Measurements from ENCODE around the gene FAM124A. TPM values are rescaled to one million over a fixed set of nuclear protein-coding genes. Genes with fewer than 3 reads are reported as not detected.

FAM124A gene
- total RNA-seq, 2 experiments from 2014 or later = not detected

GRCh38 chr13:51236491-51236792 is 14.2 kb downstream of the FAM124A start:
- POLR2A ChIA-PET = no interaction called here
- Mint-ChIP-seq H3K4me3 (no peak overlapping the region), H3K36me3 (ENCODE audit: low read depth) (no peaks in the 10 kb centered on the region), H3K27me3 (peaks cover 15% of the 10 kb centered on the region), H3K4me1 (no peaks in the 10 kb centered on the region), H3K9me3 (no peaks in the 10 kb centered on the region), H3K27ac (no peak overlapping the region)
- CTCF ChIA-PET = interaction anchor here (0.7 to 1.4 kb wide), 4 partner anchors 10 to 197 kb away, joined by 3 to 4 read pairs (median 3); no protein-coding TSS in a partner anchor
- DNase-seq = no peak

GRCh38 chr13:51237386-51237785 is 15.2 kb downstream of the FAM124A start:
- Mint-ChIP-seq H3K27me3 (peaks cover 11% of the 10 kb centered on the region), H3K9me3 (no peaks in the 10 kb centered on the region), H3K36me3 (ENCODE audit: low read depth) (no peaks in the 10 kb centered on the region), H3K4me1 (no peaks in the 10 kb centered on the region), H3K4me3 (no peak overlapping the region), H3K27ac (no peak overlapping the region)
- DNase-seq = no peak
- CTCF ChIA-PET = interaction anchor here (1.0 to 1.6 kb wide), 3 partner anchors 14 to 104 kb away, joined by 3 to 4 read pairs (median 4); no protein-coding TSS in a partner anchor
- POLR2A ChIA-PET = no interaction called here

- no peaks in the 10 kb centered on the region for H3K36me3 Mint-ChIP-seq (ENCODE audit: low read depth)
- no peaks in the 10 kb centered on the region for H3K4me1 Mint-ChIP-seq
- H3K4me3 Mint-ChIP-seq = no peak overlapping the region
- H3K27ac Mint-ChIP-seq = no peak overlapping the region
- ChIA-PET CTCF (interaction anchor here (1.0 to 1.6 kb wide), 2 partner anchors 15 to 104 kb away, joined by 3 to 4 read pairs; no protein-coding TSS in a partner anchor), POLR2A (no interaction called here)
- H3K9me3 Mint-ChIP-seq = no peaks in the 10 kb centered on the region
- peaks cover 8% of the 10 kb centered on the region for H3K27me3 Mint-ChIP-seq
- no peak for DNase-seq
Observed at GRCh38 chr13:51237887-51238286, 15.7 kb downstream of the FAM124A start.

- Mint-ChIP-seq H3K27me3 (peaks cover 3% of the 10 kb centered on the region), H3K36me3 (ENCODE audit: low read depth) (no peaks in the 10 kb centered on the region), H3K4me1 (no peaks in the 10 kb centered on the region), H3K27ac (no peak overlapping the region), H3K9me3 (no peaks in the 10 kb centered on the region), H3K4me3 (no peak overlapping the region)
- POLR2A ChIA-PET = no interaction called here
- CTCF ChIA-PET = interaction anchor here (0.7 kb wide), 1 partner anchor 17 kb away, joined by 3 read pairs; no protein-coding TSS in a partner anchor
- no peak for DNase-seq
Observed at GRCh38 chr13:51240178-51240577, 18.0 kb downstream of the FAM124A start.

- no peaks in the 10 kb centered on the region for H3K36me3 Mint-ChIP-seq (ENCODE audit: low read depth)
- no peaks in the 10 kb centered on the region for H3K4me1 Mint-ChIP-seq
- ChIA-PET CTCF (interaction anchor here (1.0 kb wide), 1 partner anchor 456 kb away, joined by 4 read pairs; no protein-coding TSS in a partner anchor), POLR2A (no interaction called here)
- no peak for DNase-seq
- H3K27ac Mint-ChIP-seq = no peak overlapping the region
- H3K9me3 Mint-ChIP-seq = no peaks in the 10 kb centered on the region
- H3K27me3 Mint-ChIP-seq = peaks cover 2% of the 10 kb centered on the region
- no peak overlapping the region for H3K4me3 Mint-ChIP-seq
Observed at GRCh38 chr13:51240958-51241357, 18.8 kb downstream of the FAM124A start.

- POLR2A ChIA-PET = no interaction called here
- H3K9me3 Mint-ChIP-seq = no peaks in the 10 kb centered on the region
- H3K4me1 Mint-ChIP-seq = no peaks in the 10 kb centered on the region
- no peak for DNase-seq
- CTCF ChIA-PET = no interaction called here
- no peak overlapping the region for H3K27ac Mint-ChIP-seq
- H3K36me3 Mint-ChIP-seq (ENCODE audit: low read depth) = no peaks in the 10 kb centered on the region
- peaks cover 2% of the 10 kb centered on the region for H3K27me3 Mint-ChIP-seq
- no peak overlapping the region for H3K4me3 Mint-ChIP-seq
Observed at GRCh38 chr13:51241720-51242119, 19.5 kb downstream of the FAM124A start.

- ChIA-PET CTCF (no interaction called here), POLR2A (no interaction called here)
- Mint-ChIP-seq H3K27me3 (peaks cover 2% of the 10 kb centered on the region), H3K9me3 (no peaks in the 10 kb centered on the region), H3K4me3 (no peak overlapping the region), H3K27ac (no peak overlapping the region), H3K36me3 (ENCODE audit: low read depth) (no peaks in the 10 kb centered on the region), H3K4me1 (no peaks in the 10 kb centered on the region)
- DNase-seq = no peak
Observed at GRCh38 chr13:51243227-51243626, 21.0 kb downstream of the FAM124A start.

- Mint-ChIP-seq H3K4me3 (no peak overlapping the region), H3K9me3 (no peaks in the 10 kb centered on the region), H3K27me3 (peaks cover 2% of the 10 kb centered on the region), H3K27ac (no peak overlapping the region), H3K36me3 (ENCODE audit: low read depth) (no peaks in the 10 kb centered on the region), H3K4me1 (no peaks in the 10 kb centered on the region)
- ChIA-PET CTCF (no interaction called here), POLR2A (no interaction called here)
- DNase-seq = no peak
Observed at GRCh38 chr13:51243832-51244231, 21.6 kb downstream of the FAM124A start.

- CTCF ChIA-PET = no interaction called here
- H3K4me3 Mint-ChIP-seq = no peak overlapping the region
Observed at GRCh38 chr13:51244637-51245405, 22.6 kb downstream of the FAM124A start.

GRCh38 chr13:51245583-51245982 is 23.4 kb downstream of the FAM124A start:
- POLR2A ChIA-PET = no interaction called here
- H3K9me3 Mint-ChIP-seq = no peaks in the 10 kb centered on the region
- H3K4me3 Mint-ChIP-seq = no peak overlapping the region
- H3K4me1 Mint-ChIP-seq = no peaks in the 10 kb centered on the region
- no peaks in the 10 kb centered on the region for H3K27me3 Mint-ChIP-seq
- H3K36me3 Mint-ChIP-seq (ENCODE audit: low read depth) = no peaks in the 10 kb centered on the region
- H3K27ac Mint-ChIP-seq = no peak overlapping the region
- CTCF ChIA-PET = interaction anchor here (0.9 to 1.1 kb wide), 2 partner anchors 9 to 36 kb away, joined by 3 read pairs; no protein-coding TSS in a partner anchor
- no peak for DNase-seq

More at GRCh38 chr13:51244637-51245405, 22.6 kb downstream of the FAM124A start:
- H3K36me3 Mint-ChIP-seq (ENCODE audit: low read depth) = no peaks in the 10 kb centered on the region
- no peak for DNase-seq
- no peaks in the 10 kb centered on the region for H3K4me1 Mint-ChIP-seq
- H3K27me3 Mint-ChIP-seq = peaks cover 2% of the 10 kb centered on the region
- no peak overlapping the region for H3K27ac Mint-ChIP-seq
- no peaks in the 10 kb centered on the region for H3K9me3 Mint-ChIP-seq
- POLR2A ChIA-PET = no interaction called here

- Mint-ChIP-seq H3K36me3 (ENCODE audit: low read depth) (no peaks in the 10 kb centered on the region), H3K27me3 (no peaks in the 10 kb centered on the region)
- POLR2A ChIA-PET = no interaction called here
Observed at GRCh38 chr13:51246025-51246417, 23.8 kb downstream of the FAM124A start.

GRCh38 chr13:51246418-51247277 is 24.4 kb downstream of the FAM124A start:
- Mint-ChIP-seq H3K4me1 (no peaks in the 10 kb centered on the region), H3K27ac (no peak overlapping the region), H3K9me3 (no peaks in the 10 kb centered on the region), H3K27me3 (no peaks in the 10 kb centered on the region), H3K4me3 (no peak overlapping the region), H3K36me3 (ENCODE audit: low read depth) (no peaks in the 10 kb centered on the region)
- POLR2A ChIA-PET = no interaction called here
- CTCF ChIA-PET = interaction anchor here (0.5 to 1.1 kb wide), 4 partner anchors 10 to 1227 kb away, joined by 3 to 4 read pairs (median 3); no protein-coding TSS in a partner anchor
- DNase-seq = no peak

More at GRCh38 chr13:51246025-51246417, 23.8 kb downstream of the FAM124A start:
- Mint-ChIP-seq H3K27ac (no peak overlapping the region), H3K4me3 (no peak overlapping the region), H3K4me1 (no peaks in the 10 kb centered on the region), H3K9me3 (no peaks in the 10 kb centered on the region)
- no peak for DNase-seq
- CTCF ChIA-PET = interaction anchor here (0.5 to 1.1 kb wide), 3 partner anchors 10 to 1226 kb away, joined by 3 to 4 read pairs (median 3); no protein-coding TSS in a partner anchor

- no peaks in the 10 kb centered on the region for H3K27me3 Mint-ChIP-seq
- ChIA-PET CTCF (interaction anchor here (1.4 kb wide), 1 partner anchor 41 kb away, joined by 3 read pairs; no protein-coding TSS in a partner anchor), POLR2A (no interaction called here)
- no peak overlapping the region for H3K4me3 Mint-ChIP-seq
- no peaks in the 10 kb centered on the region for H3K4me1 Mint-ChIP-seq
- no peak for DNase-seq
- H3K36me3 Mint-ChIP-seq (ENCODE audit: low read depth) = no peaks in the 10 kb centered on the region
- H3K27ac Mint-ChIP-seq = no peak overlapping the region
- no peaks in the 10 kb centered on the region for H3K9me3 Mint-ChIP-seq
Observed at GRCh38 chr13:51249255-51249654, 27.1 kb downstream of the FAM124A start.
